Inflammatory macrophage treated with lipopolysaccharide for 1 hour (primary cell): ENCODE data around the gene XPR1.
A peak's percentile ranks its signal among the peaks of the same experiment; 100 is the strongest.
"Not testable (repeated sequence)": the region's sequence is repeated elsewhere in the genome, so short reads cannot be mapped to it uniquely, and the experiment has no call there.

ENCODE experiments used
- DNase-seq, 2 donors: peaks; one replicate each; pipeline ENCODE4 v3.0.0-alpha.2; 2020 to 2022

XPR1 gene

GRCh38 chr1:180786624-180787023 lies 154.8 kb downstream of the XPR1 start:
- no peak for DNase-seq

- no peak for DNase-seq
Observed at GRCh38 chr1:180787628-180788307, 155.9 kb downstream of the XPR1 start.

GRCh38 chr1:180789460-180789859 lies 157.6 kb downstream of the XPR1 start:
- no peak for DNase-seq

GRCh38 chr1:180791152-180791551 lies 159.3 kb downstream of the XPR1 start:
- DNase-seq: not testable (repeated sequence)

- DNase-seq: no peak
Observed at GRCh38 chr1:180791806-180792205, 160.0 kb downstream of the XPR1 start.

GRCh38 chr1:180793451-180793850 lies 161.6 kb downstream of the XPR1 start:
- DNase-seq: peak; percentile 12 to 24

GRCh38 chr1:180796897-180797640 lies 165.2 kb downstream of the XPR1 start:
- DNase-seq: no peak

- DNase-seq: no peak
Observed at GRCh38 chr1:180800945-180801344, 169.1 kb downstream of the XPR1 start.

GRCh38 chr1:180802813-180803212 lies 171.0 kb downstream of the XPR1 start:
- DNase-seq: no peak

GRCh38 chr1:180805316-180805715 lies 173.5 kb downstream of the XPR1 start:
- DNase-seq: peak in 1 of 2 donors; percentile 10

GRCh38 chr1:180811298-180811697 lies 179.5 kb downstream of the XPR1 start:
- no peak for DNase-seq

GRCh38 chr1:180811886-180812285 lies 180.1 kb downstream of the XPR1 start:
- DNase-seq: no peak

- no peak for DNase-seq
Observed at GRCh38 chr1:180814258-180814657, 182.4 kb downstream of the XPR1 start.

- no peak for DNase-seq
Observed at GRCh38 chr1:180815188-180815587, 183.4 kb downstream of the XPR1 start.

- DNase-seq: no peak
Observed at GRCh38 chr1:180816132-180816531, 184.3 kb downstream of the XPR1 start.

GRCh38 chr1:180821970-180822369 lies 190.1 kb downstream of the XPR1 start:
- no peak for DNase-seq

GRCh38 chr1:180831507-180831906 lies 199.7 kb downstream of the XPR1 start:
- not testable (repeated sequence) for DNase-seq

GRCh38 chr1:180833180-180833579 lies 201.4 kb downstream of the XPR1 start:
- DNase-seq: not testable (repeated sequence)

- DNase-seq: no peak
Observed at GRCh38 chr1:180836449-180836848, 204.6 kb downstream of the XPR1 start.

GRCh38 chr1:180837020-180837419 lies 205.2 kb downstream of the XPR1 start:
- DNase-seq: no peak

- no peak for DNase-seq
Observed at GRCh38 chr1:180838535-180838934, 206.7 kb downstream of the XPR1 start.

- no peak for DNase-seq
Observed at GRCh38 chr1:180839547-180839946, 207.7 kb downstream of the XPR1 start.

GRCh38 chr1:180841415-180841814 lies 209.6 kb downstream of the XPR1 start:
- no peak for DNase-seq

GRCh38 chr1:180842052-180842451 lies 210.2 kb downstream of the XPR1 start:
- DNase-seq: no peak
